HUDEP-2 (cell line): ENCODE measurements around the gene PEX11G.

ENCODE experiments used
- DNase-seq, 76 experiments: peaks; one replicate each; lab custom pipeline; 2025; ENCODE audit not compliant: unreplicated experiment in 76 of 76; lab: John Stamatoyannopoulos, UW

The PEX11G gene

DNA sequence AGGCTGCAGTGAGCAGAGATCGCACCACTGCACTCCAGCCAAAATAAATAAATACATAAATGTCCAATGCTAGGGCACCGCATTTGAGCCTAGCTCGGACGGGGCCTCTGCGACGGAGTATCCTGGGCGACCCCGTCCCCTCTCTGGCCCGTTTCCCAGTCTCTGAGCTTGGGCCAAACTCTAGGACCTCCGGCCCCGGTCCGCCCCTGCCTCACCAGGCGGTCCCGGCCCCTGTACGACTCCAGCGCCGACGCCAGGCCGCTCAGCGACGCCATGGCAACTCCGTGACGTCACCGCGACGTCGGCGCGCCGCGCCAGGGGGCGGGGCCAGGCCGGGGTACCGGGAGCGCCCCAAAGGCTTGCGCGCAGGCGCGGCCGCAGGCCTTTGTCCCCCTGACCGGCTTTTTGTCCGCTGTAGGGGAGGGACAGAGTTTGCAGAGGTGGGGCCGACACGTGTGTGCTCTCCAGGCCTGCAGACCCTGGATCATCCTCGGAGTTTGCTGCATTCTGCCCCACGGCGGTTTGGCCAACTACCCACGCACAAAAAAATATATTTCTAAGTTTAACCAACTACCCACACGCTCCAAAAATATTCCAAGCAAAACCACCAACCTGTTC lies at the start of gene PEX11G:
PEX11G (minus strand) TSS at position 300 of the 618 bp plus-strand sequence; CDS start at position 275, 25 bp downstream.
- peak in 75 of 76 experiments; percentile 27 to 95 (median 84) for DNase-seq

DNA sequence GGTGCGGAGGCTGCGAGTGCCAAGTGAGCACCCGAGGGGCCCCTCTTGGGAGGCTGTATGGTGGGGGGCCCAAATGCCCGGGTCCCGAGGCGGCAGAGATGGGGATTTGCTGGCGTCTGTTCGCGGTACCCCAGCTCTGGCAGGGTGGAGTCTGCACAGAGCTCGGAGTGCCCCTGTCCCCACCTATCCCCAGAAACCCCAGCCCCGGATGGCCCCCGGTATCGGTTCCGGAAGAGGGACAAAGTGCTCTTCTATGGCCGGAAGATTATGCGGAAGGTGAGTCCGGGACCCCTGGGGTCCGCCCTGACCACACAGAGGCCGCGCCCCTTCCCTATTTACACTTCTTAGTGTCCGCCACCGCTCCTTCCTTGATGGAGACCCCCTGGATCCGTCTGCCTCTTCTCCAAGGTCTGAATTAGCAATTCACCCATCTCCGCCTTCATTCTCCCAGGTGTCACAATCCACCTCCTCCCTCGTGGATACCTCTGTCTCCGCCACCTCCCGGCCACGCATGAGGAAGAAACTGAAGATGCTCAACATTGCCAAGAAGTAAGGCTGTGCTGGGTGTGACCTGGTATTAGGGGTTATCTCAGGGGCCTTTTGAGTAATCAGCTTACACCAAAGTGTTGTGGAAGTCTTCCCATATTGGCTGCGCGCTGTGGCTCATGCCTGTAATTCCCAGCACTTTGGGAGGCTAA lies 47.3 kb upstream of the PEX11G start:
- peak in 44 of 76 experiments; percentile 6 to 72 (median 34) for DNase-seq

DNA sequence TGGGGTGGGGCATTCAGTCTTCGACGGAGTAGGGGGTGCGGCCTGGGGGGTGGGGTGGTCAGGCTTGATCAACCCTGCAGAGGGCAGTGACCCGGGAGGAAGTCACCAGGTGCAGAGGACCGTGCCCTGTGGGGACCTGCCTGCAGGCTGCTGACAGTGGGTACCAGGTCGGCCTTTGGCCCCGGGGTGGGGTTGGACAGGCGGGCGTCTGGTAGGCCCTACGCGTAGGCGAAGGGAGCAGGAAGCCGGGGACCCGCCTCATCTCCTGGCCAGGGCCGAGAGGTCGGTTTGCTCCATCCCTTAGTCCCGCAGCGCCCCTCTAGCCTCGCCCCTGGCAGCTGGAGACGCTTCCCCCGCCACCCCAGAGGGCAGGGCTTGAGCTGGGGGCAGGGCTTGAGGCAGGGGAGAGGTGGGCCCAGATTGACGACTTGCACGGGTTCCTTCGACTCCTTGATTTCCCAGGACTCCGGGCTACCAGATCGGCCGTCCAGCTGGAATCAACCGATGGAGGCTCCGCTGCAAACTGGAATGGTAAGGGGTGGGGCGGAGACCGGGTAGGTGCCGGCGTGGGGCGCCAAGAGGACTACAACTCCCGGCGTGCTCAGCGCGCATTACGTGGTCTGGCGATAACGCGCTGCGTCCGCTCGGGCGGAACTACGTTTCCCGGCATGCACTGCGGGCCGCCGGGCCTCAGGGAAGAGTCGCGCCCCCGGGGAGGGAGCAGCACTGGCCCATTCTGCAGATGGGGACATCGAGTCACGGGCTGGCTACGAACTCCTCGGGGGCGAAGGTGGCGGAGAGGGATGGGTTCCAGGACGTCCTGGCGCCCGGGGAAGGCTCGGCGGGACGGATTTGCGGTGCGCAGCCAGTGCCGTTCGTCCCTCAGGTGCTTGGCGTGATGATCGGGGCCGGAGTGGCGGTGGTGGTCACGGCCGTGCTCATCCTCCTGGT lies 46.5 kb upstream of the PEX11G start, which contains the start of gene PNPLA6:
PNPLA6 (plus strand) TSS at position 671 of the 951 bp plus-strand sequence; CDS start at position 743, 72 bp downstream.
- peak in 74 of 76 experiments; percentile 50 to 98 (median 91) for DNase-seq

DNA sequence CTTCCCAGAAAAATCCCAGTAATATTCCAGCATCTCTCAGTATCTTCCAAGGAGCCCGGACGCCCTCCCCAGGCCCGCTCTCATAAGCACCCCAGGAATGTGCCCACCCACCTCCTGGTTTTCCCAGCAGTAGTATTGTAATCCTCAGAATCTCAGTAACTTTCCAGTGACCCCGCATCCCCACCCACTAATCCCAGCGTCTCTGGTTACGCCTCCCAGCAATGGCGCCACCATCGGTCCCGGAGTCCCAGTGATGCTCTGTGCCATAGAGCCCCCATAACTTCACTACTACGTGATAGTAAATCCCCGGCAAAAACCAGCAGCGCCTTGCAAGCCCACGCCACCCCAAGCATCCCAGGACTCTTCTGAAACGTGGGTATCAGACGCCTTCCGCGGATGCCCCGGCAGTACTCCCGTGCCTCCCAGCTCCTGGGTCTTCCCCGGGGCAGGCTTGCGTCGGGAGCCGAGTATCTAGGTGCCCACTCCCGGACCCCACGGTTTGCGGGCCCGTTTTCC lies 45.8 kb upstream of the PEX11G start:
- DNase-seq, result peak in 5 of 76 experiments; percentile 14 to 24 (median 18)

DNA sequence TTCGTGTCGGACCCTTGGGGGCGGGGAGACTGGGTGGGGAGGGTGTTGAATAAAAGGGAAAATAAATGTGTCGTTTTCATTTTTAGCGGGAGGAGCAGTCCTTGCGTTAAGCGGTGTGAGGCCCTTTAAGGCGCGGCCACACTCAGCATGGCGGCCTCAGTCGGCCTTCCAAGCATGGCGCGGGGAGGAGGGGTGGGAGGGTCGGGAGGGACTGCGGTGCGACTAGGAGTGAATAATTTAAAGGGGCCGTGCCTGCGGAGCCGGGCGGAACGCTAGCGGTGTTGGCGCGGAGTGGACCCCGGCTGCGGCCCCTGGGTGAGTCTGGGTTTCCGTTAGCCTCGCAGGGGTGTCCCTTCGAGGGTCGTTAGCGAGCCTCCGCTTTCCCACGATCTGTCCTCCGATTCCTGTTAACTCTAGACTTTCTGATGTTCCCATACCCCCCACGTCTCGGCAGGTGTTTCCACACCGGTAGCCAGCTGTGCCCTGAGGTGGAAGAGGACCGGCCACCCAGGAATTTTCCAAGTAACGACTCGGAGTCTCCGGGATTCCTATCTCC lies 45.2 kb upstream of the PEX11G start:
- DNase-seq, result peak in 66 of 76 experiments; percentile 19 to 88 (median 69)

DNA sequence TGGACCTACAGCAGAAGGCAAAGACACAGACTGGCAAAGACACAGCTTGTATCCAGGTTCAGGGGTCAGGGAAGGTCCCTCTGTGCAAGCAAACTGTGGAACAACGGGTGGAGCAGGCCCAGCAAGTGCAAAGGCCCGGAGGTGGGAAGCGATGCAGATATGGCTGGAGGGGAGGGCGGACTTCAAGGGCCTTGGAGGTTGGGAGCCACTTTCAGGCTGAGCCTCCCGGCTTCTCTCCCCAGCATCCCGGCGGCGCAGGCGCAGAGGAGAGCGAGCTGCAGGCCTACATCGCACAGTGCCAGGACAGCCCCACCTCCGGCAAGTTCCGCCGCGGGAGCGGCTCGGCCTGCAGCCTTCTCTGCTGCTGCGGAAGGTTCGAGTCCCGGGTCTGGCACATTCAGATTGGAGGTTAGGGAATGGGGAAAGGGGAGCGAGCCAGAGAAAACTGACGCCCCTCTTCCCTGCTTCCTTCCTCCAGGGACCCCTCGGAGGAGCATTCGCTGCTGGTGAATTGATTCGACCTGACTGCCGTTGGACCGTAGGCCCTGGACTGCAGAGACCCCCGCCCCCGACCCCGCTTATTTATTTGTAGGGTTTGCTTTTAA lies 44.5 kb upstream of the PEX11G start:
- DNase-seq, result no peak

DNA sequence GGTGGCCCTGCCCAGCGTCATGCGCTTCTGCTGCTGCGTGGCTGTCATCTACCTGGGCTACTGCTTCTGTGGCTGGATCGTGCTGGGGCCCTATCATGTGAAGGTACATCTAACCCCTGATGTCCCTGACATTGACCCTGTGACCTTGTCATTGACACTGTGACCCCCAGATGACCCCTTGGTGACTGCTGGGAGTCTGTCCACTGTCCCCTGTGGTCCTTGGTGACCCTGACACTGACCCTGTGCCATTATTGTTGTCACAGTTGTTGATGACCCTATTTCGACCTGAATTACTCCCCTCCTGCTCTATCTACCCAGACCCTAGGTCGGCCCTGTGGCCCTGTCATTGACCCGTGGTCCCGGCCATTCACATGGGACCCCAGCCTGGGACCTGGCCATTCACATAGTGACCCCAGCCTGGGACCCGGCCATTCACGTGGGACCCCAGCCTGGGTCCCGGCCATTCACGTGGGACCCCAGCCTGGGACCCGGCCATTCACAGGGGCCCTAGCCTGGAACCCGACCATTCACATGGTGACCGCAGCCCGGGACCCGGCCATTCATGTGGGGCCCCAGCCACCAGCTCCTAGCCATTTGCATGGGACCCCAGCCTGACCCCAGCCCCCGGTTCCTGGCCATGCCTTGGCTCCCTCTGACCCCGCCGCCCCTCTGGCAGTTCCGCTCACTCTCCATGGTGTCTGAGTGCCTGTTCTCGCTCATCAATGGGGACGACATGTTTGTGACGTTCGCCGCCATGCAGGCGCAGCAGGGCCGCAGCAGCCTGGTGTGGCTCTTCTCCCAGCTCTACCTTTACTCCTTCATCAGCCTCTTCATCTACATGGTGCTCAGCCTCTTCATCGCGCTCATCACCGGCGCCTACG lies 41.0 kb upstream of the PEX11G start:
- DNase-seq, result no peak

DNA sequence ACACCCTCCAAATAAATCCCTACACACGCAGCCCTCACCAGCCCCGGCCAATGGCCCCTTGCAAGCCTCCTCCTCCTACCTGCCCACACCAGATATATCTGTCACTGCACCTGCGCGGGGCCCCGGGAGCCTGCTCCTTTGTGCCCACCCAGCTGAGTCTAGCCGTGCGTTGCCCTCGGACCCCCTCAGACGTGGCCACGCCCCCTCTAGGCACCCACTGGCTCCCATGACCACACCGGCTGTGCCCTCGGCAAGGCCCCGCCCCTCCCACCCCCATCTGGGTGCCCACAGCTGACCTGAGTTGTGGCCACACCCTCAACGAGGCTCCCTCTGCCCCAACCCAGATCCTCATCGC lies 40.4 kb upstream of the PEX11G start:
- DNase-seq, result no peak

DNA sequence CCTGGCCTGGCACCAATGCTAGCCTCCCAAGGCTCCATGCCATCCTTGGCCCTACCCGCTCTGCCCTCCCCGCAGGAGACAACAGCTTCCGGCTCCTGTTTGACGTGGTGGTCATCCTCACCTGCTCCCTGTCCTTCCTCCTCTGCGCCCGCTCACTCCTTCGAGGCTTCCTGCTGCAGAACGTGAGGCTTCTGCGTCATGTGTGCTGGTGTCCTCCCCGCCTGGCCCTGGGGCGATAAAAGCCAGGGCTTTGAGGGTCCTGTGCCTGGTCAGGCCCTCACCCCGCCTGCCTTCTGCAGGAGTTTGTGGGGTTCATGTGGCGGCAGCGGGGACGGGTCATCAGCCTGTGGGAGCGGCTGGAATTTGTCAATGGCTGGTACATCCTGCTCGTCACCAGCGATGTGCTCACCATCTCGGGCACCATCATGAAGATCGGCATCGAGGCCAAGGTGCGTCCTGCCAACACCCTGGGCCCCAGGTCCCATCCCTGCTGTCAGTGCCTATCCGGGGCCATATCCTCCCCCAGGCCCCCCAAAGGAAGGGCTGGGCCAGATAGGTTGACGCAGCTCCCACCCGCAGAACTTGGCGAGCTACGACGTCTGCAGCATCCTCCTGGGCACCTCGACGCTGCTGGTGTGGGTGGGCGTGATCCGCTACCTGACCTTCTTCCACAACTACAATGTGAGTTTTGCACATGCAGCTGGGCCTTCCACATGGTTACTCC lies 39.8 kb upstream of the PEX11G start:
- no peak for DNase-seq

DNA sequence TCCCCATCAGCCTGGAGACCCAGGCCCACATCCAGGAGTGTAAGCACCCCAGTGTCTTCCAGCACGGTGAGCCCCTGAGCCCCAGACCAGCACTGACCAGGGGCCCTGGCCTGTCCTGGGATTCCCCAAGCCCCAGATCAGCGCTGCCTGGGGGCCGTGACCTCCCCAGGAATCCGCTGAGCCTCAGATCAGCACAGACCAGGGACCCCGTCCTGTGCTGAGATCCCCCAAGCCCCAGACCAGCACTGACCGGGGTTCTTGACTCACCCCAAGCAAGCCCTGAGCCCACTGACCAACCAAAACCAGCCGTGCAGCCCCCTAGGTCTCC lies 39.3 kb upstream of the PEX11G start:
- no peak for DNase-seq

DNA sequence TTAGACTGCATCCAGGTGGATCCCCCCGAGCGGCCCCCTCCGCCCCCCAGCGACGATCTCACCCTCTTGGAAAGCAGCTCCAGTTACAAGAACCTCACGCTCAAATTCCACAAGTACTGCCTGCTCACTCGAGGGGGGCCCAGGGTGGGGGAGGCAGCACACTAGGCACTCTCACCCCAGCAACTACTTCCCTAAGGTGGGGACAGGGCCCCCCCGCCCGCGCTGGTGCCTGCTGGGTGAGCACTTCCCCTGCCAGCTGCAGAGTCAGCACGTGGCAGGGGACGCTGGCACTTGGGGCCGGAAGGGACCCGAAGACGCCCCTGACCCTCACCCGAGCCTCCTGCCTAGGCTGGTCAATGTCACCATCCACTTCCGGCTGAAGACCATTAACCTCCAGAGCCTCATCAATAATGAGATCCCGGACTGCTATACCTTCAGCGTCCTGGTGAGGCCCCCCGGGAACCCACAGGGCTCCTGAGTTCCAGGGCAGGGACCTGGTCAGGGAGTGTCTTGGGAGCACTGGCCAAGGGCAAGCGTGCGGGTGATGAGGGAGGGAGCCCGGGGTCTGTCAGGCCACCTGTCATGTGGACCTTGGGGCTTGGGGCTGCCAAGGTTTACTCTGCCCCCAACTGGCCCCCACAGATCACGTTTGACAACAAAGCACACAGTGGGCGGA lies 38.8 kb upstream of the PEX11G start:
- no peak for DNase-seq

DNA sequence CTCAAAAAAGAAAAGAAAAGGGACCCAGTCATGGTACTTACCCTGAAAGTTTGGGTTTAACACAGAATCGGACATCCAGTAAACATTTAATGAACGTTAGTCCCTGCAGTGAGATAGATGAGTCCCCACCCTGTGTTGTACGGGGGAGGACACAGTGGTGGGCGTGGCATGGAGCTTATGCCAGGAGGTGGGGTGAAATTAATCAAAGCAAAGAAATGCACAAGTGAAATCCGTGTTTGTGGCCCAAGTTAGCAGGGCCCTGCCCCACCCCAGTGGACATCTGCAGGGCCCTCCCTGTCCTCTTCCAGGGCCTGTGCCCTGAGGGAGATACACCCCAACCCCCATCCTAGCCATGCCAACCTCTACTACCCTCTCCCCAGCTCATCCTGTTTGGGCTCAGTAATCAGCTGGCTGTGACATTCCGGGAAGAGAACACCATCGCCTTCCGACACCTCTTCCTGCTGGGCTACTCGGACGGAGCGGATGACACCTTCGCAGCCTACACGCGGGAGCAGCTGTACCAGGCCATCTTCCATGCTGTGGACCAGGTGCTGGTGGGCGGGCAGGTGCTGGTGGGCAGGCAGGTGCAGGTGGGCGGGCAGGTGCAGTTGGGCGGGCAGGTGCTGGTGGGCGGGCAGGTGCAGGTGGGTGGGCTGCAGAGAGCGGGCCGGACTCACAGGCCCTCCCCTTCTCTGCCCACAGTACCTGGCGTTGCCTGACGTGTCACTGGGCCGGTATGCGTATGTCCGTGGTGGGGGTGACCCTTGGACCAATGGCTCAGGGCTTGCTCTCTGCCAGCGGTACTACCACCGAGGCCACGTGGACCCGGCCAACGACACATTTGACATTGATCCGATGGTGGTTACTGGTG lies 37.5 kb upstream of the PEX11G start:
- peak in 62 of 76 experiments; percentile 12 to 74 (median 48) for DNase-seq

DNA sequence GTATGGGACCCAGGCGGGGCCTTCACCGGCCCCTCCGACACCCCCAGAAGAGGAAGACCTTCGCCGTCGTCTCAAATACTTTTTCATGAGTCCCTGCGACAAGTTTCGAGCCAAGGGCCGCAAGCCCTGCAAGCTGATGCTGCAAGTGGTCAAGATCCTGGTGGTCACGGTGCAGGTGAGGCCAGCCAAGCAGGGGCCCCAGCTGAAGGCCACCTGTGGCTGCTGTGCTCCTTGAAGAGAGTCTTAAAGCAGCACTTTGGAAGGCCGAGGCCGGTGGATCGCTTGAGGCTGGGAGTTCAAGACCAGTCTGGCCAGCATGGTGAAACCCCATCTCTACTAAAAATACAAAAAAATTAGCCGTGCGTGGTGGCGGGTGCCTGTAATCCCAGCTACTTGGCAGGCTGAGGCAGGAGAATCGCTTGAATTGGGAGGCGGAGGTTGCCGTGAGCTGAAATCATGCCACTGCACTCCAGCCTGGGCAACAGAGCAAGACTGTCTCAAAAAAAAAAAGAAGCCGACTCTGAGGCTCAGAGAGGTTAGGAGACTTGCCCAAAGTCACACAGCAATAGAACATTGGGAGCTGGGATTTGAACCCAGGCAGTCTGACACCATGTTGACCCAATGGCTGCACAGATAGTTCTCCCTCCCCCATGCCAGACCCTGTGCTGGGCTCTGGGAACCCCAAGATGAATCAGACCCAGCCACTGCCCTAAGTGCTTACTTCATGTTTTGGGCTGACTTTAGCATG lies 36.3 kb upstream of the PEX11G start:
- DNase-seq, result no peak

DNA sequence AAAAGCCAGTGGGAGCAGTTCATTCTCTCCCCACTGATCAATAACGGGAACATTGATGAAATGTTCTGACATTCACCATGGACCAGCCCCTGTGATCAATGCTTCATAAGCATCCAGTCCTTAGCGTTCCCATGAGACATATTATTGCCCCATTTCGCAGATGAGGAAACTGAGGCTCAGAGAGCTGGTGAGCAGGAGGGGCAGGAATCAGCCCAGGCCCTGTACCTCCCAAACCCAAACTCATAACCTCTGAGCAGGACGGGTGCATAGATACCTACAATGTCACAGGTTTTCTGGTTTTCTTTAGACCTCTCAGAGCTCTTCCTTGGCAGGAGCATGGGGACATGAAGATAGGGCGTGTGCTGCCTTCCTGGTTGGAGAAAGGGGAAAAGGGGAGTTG lies 35.7 kb upstream of the PEX11G start:
- DNase-seq, result no peak

DNA sequence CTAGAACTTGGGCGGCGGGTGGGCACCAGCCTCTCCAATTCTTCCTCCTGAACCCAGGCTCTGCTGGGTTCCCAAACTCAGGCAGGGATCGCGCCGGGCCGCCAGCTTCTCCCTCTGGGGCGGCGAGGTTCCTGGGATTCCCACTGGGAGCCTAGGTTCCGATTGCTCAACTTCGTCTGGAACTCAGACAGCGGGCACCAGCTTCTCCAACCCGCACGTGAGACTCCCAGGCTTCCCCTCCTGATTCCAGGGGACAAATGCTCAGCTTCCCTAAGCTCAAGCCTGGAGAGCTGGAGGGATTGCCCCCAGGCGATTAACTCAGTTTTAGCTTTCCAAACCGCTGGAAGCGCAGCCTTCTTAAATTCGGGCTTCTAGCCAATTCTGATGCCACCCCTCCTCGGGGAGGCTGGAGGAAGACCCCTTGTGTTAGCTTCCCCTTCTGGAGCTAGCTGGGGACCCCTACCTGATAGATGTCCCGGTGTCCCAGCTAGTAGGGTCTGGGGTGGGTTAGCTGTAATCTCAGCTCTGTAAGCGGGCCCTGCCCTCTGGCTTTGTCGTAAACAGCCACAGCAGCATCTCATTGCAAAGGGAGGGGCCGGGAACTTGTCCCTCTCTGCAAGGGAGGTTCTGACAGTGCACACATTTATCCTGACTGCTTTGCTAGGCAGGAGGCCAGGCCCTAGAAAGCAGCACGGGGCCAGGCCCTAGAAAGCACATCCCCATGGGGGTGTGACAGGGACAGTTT lies 34.3 kb upstream of the PEX11G start:
- peak in 65 of 76 experiments; percentile 19 to 79 (median 56) for DNase-seq
